GM10266 (cell line): ENCODE data around the gene TRAF7.

Experiments
- DNase-seq: peaks from one replicate; pipeline ENCODE4 v3.0.0; 2012; ENCODE audit errors: extremely low spot score
- TF ChIP-seq, protein P1 (sequence below): IDR thresholded peaks from 2 replicates; pipeline ENCODE4 v1.5.1; 2012; ENCODE audit warnings: mild to moderate bottlenecking, low read depth; ENCODE audit not compliant: control insufficient read depth, insufficient read depth; ENCODE audit errors: missing control alignments

The TRAF7 gene

GRCh38 chr16:2166263-2167067, 10.9 kb downstream of the TRAF7 start:
- no peak for DNase-seq
- TF ChIP-seq, protein P1, sequence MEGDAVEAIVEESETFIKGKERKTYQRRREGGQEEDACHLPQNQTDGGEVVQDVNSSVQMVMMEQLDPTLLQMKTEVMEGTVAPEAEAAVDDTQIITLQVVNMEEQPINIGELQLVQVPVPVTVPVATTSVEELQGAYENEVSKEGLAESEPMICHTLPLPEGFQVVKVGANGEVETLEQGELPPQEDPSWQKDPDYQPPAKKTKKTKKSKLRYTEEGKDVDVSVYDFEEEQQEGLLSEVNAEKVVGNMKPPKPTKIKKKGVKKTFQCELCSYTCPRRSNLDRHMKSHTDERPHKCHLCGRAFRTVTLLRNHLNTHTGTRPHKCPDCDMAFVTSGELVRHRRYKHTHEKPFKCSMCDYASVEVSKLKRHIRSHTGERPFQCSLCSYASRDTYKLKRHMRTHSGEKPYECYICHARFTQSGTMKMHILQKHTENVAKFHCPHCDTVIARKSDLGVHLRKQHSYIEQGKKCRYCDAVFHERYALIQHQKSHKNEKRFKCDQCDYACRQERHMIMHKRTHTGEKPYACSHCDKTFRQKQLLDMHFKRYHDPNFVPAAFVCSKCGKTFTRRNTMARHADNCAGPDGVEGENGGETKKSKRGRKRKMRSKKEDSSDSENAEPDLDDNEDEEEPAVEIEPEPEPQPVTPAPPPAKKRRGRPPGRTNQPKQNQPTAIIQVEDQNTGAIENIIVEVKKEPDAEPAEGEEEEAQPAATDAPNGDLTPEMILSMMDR: no peak

- TF ChIP-seq, protein P1: no peak
- no peak for DNase-seq
These were observed 11.6 kb downstream of the TRAF7 start for GRCh38 chr16:2167068-2167638.

DNA sequence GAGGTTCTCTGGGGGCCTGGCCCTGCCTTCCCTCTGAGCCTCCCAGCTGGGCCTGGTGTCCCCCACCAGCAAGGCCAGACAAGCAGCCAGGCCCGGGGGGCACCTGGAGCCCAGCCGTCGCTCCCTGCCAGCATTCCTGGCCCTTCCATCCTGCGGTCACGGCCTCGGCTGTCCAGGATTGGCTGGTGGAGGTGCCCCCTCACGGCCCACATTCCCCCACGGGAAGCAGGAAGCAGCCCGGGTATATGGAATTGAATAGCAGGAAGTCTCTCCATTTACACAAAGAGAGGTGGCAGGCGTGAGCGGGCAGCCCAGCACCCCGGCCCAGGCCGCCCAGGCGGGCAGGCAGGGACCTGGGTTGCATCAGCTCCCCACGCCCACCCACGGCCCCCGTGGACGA, 14.5 kb downstream of the TRAF7 start:
- TF ChIP-seq, protein P1: no peak

GRCh38 chr16:2170587-2171435, 15.2 kb downstream of the TRAF7 start:
- TF ChIP-seq, protein P1: no peak
- DNase-seq: no peak

More for the DNA sequence above, 14.5 kb downstream of the TRAF7 start:
- DNase-seq: no peak

DNA sequence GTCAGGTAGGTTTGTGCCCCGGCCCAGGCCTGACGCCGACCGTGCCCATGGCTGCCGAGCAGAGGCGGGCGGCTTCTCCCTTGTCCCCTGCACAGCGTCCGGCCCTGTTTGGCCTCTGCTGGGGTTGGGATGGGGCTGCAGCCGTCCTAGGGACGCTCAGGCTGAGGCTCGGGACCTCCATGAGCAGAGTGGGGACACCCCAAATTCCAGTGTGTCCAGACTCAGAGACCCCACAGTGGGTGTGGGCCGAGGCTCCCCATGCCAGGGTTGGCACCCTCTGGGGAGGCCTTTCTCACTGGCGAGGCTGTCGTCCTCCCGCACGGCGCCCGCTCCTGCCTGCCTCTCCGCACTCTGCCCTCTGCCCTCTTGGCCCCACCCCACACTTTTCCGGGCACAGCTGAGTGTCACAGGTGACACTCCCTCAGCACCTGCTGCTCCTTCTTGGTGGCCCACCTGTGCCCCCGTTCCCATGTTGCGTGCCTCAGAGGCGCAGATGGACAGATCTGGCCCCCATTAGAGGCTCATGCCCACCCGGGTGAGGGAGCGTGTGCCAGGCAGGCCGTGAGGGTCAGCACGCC, 16.1 kb downstream of the TRAF7 start:
- DNase-seq: no peak
- TF ChIP-seq, protein P1: no peak

- TF ChIP-seq, protein P1: no peak
- DNase-seq: no peak
These were observed 17.2 kb downstream of the TRAF7 start for GRCh38 chr16:2172688-2173335.
